B cell (primary cell): ENCODE results near the gene VEGFA. TPM values are rescaled to one million over a fixed set of nuclear protein-coding genes. Genes with fewer than 3 reads are reported as not detected.

ENCODE experiments used
- ATAC-seq: fragments of 200-7000 bp; cut with Tn5 transposase; one replicate; pipeline ENCODE4 v1.10.0; 2021; ENCODE audit warnings: low read depth, mild to moderate bottlenecking, moderate number of reproducible peaks, moderate library complexity
- CTCF ChIA-PET: fragments of 350-600 bp; sonication (Branson Sonifier 250); formaldehyde crosslinking; loops from one replicate; lab custom pipeline; 2021; ENCODE audit warnings: antibody characterized with exemption, inconsistent platforms; lab: Charles Lee
- POLR2A ChIA-PET: fragments of 350-600 bp; sonication (Branson Sonifier 250); formaldehyde crosslinking; loops from one replicate; lab custom pipeline; 2021; ENCODE audit warnings: antibody characterized with exemption; lab: Charles Lee
- DNase-seq: peaks from one replicate; pipeline ENCODE4 v3.0.0; 2013
- H2AFZ ChIP-seq: 2 replicates; pipeline ENCODE4 v1.6.1; 2012; ENCODE audit warnings: mild to moderate bottlenecking, low read depth, low read length; ENCODE audit not compliant: insufficient read depth, poor library complexity, severe bottlenecking
- H3K27ac ChIP-seq, 2 donors: 1 replicate in 1 of 2; 2 replicates in 1 of 2; pipeline ENCODE4 v1.5.1; 2012 to 2013; ENCODE audit warnings: low read length in 2 of 2, mild to moderate bottlenecking in 2 of 2, moderate library complexity in 1 of 2
- H3K27me3 ChIP-seq, 4 experiments: fragments of 200-600 bp in 1 of 4; sonication (generic) in 1 of 4; replicated peaks in 1 of 4; 1 replicate in 2 of 4; 2 replicates in 2 of 4; pipeline versions ENCODE4 v1.6.1 to v1.7.0; 2013 to 2016; ENCODE audit warnings: low read length in 3 of 4, mild to moderate bottlenecking in 2 of 4, mixed read lengths in 1 of 4, moderate library complexity in 1 of 4; ENCODE audit not compliant: insufficient read depth in 4 of 4, control insufficient read depth in 3 of 4; ENCODE audit errors: control extremely low read depth in 1 of 4
- H3K36me3 ChIP-seq, 2 experiments: replicated peaks in 1 of 2; 1 replicate in 1 of 2; 2 replicates in 1 of 2; pipeline versions ENCODE4 v1.6.1 to v1.7.1; 2013; ENCODE audit warnings: low read length in 1 of 2; ENCODE audit not compliant: insufficient read depth in 2 of 2, control insufficient read depth in 1 of 2; ENCODE audit errors: control extremely low read depth in 1 of 2, extremely low read depth in 1 of 2
- H3K4me1 ChIP-seq, 2 donors: fragments of 200-600 bp in 1 of 2; sonication (generic) in 1 of 2; 1 replicate in 1 of 2; 2 replicates in 1 of 2; pipeline versions ENCODE4 v1.5.1 to v1.6.1; 2013 to 2017; ENCODE audit warnings: low read length in 2 of 2; ENCODE audit not compliant: control insufficient read depth in 2 of 2, insufficient read depth in 2 of 2
- H3K4me2 ChIP-seq: replicated peaks from 2 replicates; pipeline ENCODE3; 2012; ENCODE audit warnings: mild to moderate bottlenecking, low read depth, low read length; ENCODE audit not compliant: poor library complexity, severe bottlenecking
- H3K4me3 ChIP-seq, 5 experiments: fragments of 200-600 bp in 1 of 5; sonication (generic) in 1 of 5; 1 replicate in 3 of 5; 2 replicates in 2 of 5; pipeline versions ENCODE4 v1.5.1 to v1.7.0; 2011 to 2016; ENCODE audit warnings: low read length in 4 of 5, mild to moderate bottlenecking in 4 of 5, low read depth in 2 of 5, control low read depth in 1 of 5, moderate library complexity in 1 of 5; ENCODE audit not compliant: insufficient read depth in 1 of 5; ENCODE audit errors: control extremely low read depth in 1 of 5, extremely low read depth in 1 of 5
- H3K79me2 ChIP-seq: fragments of 200-600 bp; sonication (generic); one replicate; pipeline ENCODE4 v1.6.0; 2016; ENCODE audit warnings: low read length; ENCODE audit not compliant: control insufficient read depth, insufficient read depth
- H3K9ac ChIP-seq: fragments of 200-600 bp; sonication (generic); 2 replicates; pipeline ENCODE4 v1.6.1; 2017; ENCODE audit warnings: mild to moderate bottlenecking, low read length, moderate library complexity
- H3K9me3 ChIP-seq, 3 donors: one replicate each; pipeline versions ENCODE4 v1.6.1 to v1.7.1; 2013; ENCODE audit warnings: low read length in 2 of 3; ENCODE audit not compliant: control insufficient read depth in 2 of 3, insufficient read depth in 1 of 3; ENCODE audit errors: control extremely low read depth in 1 of 3
- H4K20me1 ChIP-seq: 2 replicates; pipeline ENCODE4 v1.6.0; 2012; ENCODE audit warnings: mild to moderate bottlenecking, low read length; ENCODE audit not compliant: insufficient read depth, control insufficient read depth, poor library complexity, severe bottlenecking
- H3K27ac Mint-ChIP-seq: one replicate; pipeline ENCODE4 v1.8.0; 2021; ENCODE audit warnings: mixed read lengths
- H3K27me3 Mint-ChIP-seq: one replicate; pipeline ENCODE4 v1.8.0; 2021; ENCODE audit warnings: mixed read lengths
- H3K4me1 Mint-ChIP-seq: one replicate; pipeline ENCODE4 v1.8.0; 2021; ENCODE audit warnings: mixed read lengths
- H3K4me3 Mint-ChIP-seq: one replicate; pipeline ENCODE4 v1.8.0; 2021; ENCODE audit warnings: mixed read lengths
- H3K9me3 Mint-ChIP-seq: one replicate; pipeline ENCODE4 v1.8.0; 2022; ENCODE audit warnings: mixed read lengths; ENCODE audit not compliant: insufficient read depth
- EZH2 ChIP-seq: IDR thresholded peaks from 2 replicates; pipeline ENCODE4 v1.6.1; 2012; ENCODE audit warnings: borderline replicate concordance, low read depth, mild to moderate bottlenecking, moderate library complexity, low read length; ENCODE audit not compliant: insufficient read depth, poor library complexity, severe bottlenecking
- WGBS: methylation state at CpG from one replicate; pipeline ENCODE4 v1.1.5; 2013; ENCODE audit warnings: missing lambda C conversion rate; ENCODE audit not compliant: insufficient coverage; 5-methylcytosine and 5-hydroxymethylcytosine counted together
- intact Hi-C: fragments of 100-400 bp; cut with micrococcal nuclease; formaldehyde crosslinking; loops from one replicate; pipeline ENCODE4 v1.10.0; 2022
- polyA plus RNA-seq: library from polyadenylated mRNA; depleted of rRNA; stranded (reverse); fragments of >200 nt; gene quantifications from 2 replicates; pipeline ENCODE4 v1.2.3, GENCODE V29; 2012
- total RNA-seq, 2 donors: library from RNA; stranded (reverse); fragments of 120-200 nt in 1 of 2; gene quantifications; 1 replicate in 1 of 2; 2 replicates in 1 of 2; pipeline versions ENCODE4 v1.2.3 to v1.2.4, GENCODE V29; 2013 to 2022
- TF ChIP-seq, protein P1 (sequence below): fragments of 200-600 bp; IDR thresholded peaks from one replicate; pipeline ENCODE4 v1.8.0; 2022; ENCODE audit warnings: antibody characterized with exemption, mild to moderate bottlenecking

VEGFA gene
- total and polyA plus RNA-seq, 2 donors (not counting 1 experiment from before 2014, with no cell fraction given) = 3.9 to 6.4 TPM

DNA sequence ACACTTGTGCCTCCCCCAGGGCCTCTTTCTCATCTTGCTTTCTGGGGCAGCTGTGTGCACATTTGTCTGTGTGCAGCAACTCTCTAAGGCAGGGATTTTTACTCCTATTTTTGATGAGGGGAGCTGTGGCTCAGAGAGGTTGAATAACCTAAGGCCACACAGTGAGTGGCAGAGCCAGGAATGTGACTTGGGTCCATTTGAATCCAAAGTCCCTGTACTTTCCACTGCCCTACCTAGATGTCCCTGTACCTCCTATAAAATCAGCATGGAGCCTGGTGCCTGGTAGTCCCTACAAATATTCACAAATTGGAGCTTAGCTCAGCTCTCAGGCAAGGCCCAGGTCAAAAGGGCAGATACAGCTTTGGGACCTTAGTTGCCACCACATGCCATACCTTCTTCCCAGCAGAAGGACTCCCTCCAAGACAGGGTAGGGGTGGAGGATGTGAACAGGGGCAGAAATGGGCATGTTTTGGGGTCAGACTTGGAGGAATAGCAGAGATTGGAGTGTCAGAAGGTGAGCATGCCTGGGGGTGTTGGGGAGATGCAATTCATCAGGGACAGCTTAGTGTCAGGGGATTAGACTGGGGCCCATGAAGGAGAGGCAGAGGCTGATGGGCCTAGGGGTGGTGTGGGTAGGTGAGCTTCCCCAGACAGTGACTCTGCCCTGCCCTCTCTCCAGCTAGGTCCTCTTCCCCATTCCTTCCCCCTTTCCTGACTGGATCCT, 4.1 kb upstream of the VEGFA start:
- Histone ChIP-seq H3K4me3 (no peak overlapping the region), H3K79me2 (no peaks in the 10 kb centered on the region), H3K9ac (no peak overlapping the region), H2AFZ (no peak overlapping the region), H3K27ac (no peak overlapping the region), H3K36me3 (no peaks in the 10 kb centered on the region), H3K4me2 (no peak overlapping the region), H4K20me1 (no peaks in the 10 kb centered on the region), H3K4me1 (peaks cover 0 to 13% of the 10 kb centered on the region in 2 donors), H3K27me3 (peaks cover 0 to 11% (median 3%) of the 10 kb centered on the region in 4 experiments), H3K9me3 (no peaks in the 10 kb centered on the region)
- DNase-seq = no peak
- peaks cover 17% of the 10 kb centered on the region for H3K27me3 Mint-ChIP-seq
- no peak overlapping the region for H3K4me3 Mint-ChIP-seq
- H3K4me1 Mint-ChIP-seq = peaks cover 8% of the 10 kb centered on the region
- ChIA-PET POLR2A (no interaction called here), CTCF (interaction anchor here (0.9 to 1.7 kb wide), 5 partner anchors 10 to 313 kb away, joined by 3 to 5 read pairs (median 4); no protein-coding TSS in a partner anchor)
- no peak for TF ChIP-seq EZH2
- TF ChIP-seq, protein P1, sequence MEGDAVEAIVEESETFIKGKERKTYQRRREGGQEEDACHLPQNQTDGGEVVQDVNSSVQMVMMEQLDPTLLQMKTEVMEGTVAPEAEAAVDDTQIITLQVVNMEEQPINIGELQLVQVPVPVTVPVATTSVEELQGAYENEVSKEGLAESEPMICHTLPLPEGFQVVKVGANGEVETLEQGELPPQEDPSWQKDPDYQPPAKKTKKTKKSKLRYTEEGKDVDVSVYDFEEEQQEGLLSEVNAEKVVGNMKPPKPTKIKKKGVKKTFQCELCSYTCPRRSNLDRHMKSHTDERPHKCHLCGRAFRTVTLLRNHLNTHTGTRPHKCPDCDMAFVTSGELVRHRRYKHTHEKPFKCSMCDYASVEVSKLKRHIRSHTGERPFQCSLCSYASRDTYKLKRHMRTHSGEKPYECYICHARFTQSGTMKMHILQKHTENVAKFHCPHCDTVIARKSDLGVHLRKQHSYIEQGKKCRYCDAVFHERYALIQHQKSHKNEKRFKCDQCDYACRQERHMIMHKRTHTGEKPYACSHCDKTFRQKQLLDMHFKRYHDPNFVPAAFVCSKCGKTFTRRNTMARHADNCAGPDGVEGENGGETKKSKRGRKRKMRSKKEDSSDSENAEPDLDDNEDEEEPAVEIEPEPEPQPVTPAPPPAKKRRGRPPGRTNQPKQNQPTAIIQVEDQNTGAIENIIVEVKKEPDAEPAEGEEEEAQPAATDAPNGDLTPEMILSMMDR = no peak
- H3K27ac Mint-ChIP-seq = no peak overlapping the region
- intact Hi-C loops = no loop called here
- no peaks in the 10 kb centered on the region for H3K9me3 Mint-ChIP-seq
- ATAC-seq = no peak

DNA sequence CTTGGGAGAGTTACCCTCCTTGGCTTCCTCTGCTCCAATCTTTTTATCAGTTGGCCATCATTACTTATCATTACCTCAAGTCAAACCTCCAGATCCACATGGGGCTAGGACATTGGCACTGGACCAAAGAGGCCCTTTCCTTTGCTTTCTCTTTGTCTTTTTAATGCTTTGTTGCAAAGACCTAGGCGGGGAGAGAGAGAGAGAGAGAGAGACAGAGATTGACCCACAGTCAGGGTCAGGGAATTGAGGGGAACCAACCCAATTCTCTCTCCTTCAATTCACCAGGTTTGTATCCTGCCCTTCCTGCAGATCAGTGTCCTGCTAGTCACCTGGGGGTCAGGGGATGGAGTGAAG, 3.5 kb upstream of the VEGFA start:
- WGBS = no CpG with 5 or more reads among the region's 1 CpG
- Histone ChIP-seq H3K4me3 (no peak overlapping the region), H3K27me3 (peaks cover 0 to 13% (median 4%) of the 10 kb centered on the region in 4 experiments), H3K9ac (no peak overlapping the region), H3K27ac (no peak overlapping the region), H3K4me1 (peaks cover 0 to 13% of the 10 kb centered on the region in 2 donors), H3K36me3 (no peaks in the 10 kb centered on the region), H3K9me3 (no peaks in the 10 kb centered on the region), H3K79me2 (no peaks in the 10 kb centered on the region), H2AFZ (no peak overlapping the region), H4K20me1 (no peaks in the 10 kb centered on the region), H3K4me2 (no peak overlapping the region)
- DNase-seq = no peak
- no peak overlapping the region for H3K4me3 Mint-ChIP-seq
- no peak for TF ChIP-seq EZH2
- CTCF ChIA-PET = interaction anchor here (0.9 to 1.7 kb wide), 5 partner anchors 10 to 312 kb away, joined by 3 to 5 read pairs (median 4); no protein-coding TSS in a partner anchor
- H3K27me3 Mint-ChIP-seq = peaks cover 17% of the 10 kb centered on the region
- H3K4me1 Mint-ChIP-seq = peaks cover 8% of the 10 kb centered on the region
- H3K27ac Mint-ChIP-seq = no peak overlapping the region
- no peak for ATAC-seq
- intact Hi-C loops = no loop called here
- POLR2A ChIA-PET = no interaction called here
- no peaks in the 10 kb centered on the region for H3K9me3 Mint-ChIP-seq
